Measurements from ENCODE around the gene CPT1A. TPM values are rescaled to one million over a fixed set of nuclear protein-coding genes. Genes with fewer than 3 reads are reported as not detected.

The CPT1A gene
- total and polyA plus RNA-seq, 10 of the 15 experiments (the other 5 are each of a cell fraction or from before 2014, with no cell fraction given) = 1.1 to 17.5 (median 6.0) TPM

- BruUV-seq (replicated peaks) = no TSS peak
- POLR2A ChIA-PET = no interaction called here
Observed at GRCh38 chr11:68862421-68862820, 20.7 kb upstream of the CPT1A start.

More at GRCh38 chr11:68862421-68862820, 20.7 kb upstream of the CPT1A start:
- 68% methylated on average over 6 of the region's 6 CpGs for WGBS (ENCODE audit: insufficient coverage, insufficient replicate concordance, low lambda C conversion rate, missing lambda C conversion rate)
- in situ Hi-C loops (cut with MboI) = no loop called here
- Histone ChIP-seq H3K27ac (ENCODE audit: control insufficient read depth, insufficient read depth) (no peak overlapping the region), H2AFZ (ENCODE audit: control insufficient read depth, low read depth, low read length) (no peak overlapping the region), H3K4me1 (ENCODE audit: control insufficient read depth, insufficient read depth, low read length) (no peaks in the 10 kb centered on the region), H3K9me3 (replicated peaks; ENCODE audit: control insufficient read depth, insufficient read depth, low read length) (no peaks in the 10 kb centered on the region; the same call in 2 of the 3 replicates), H3K4me3 (no peak overlapping the region), H3K4me2 (ENCODE audit: control insufficient read depth, insufficient read depth) (no peak overlapping the region), H3K79me2 (ENCODE audit: control insufficient read depth, insufficient read depth, low read length) (no peaks in the 10 kb centered on the region), H4K20me1 (ENCODE audit: control insufficient read depth, insufficient read depth) (no peaks in the 10 kb centered on the region), H3K9ac (ENCODE audit: control insufficient read depth, insufficient read depth, low read length) (no peak overlapping the region), H3K27me3 (replicated peaks in 1 of 2; ENCODE audit: control insufficient read depth in 2 of 2, insufficient read depth in 2 of 2, low read length in 1 of 2) (no peaks in the 10 kb centered on the region), H3K36me3 (ENCODE audit: control insufficient read depth in 2 of 2, insufficient read depth in 2 of 2, low read length in 1 of 2) (no peaks in the 10 kb centered on the region)
- SMC1A ChIA-PET (ENCODE audit: uncharacterized antibody, unreplicated experiment) = no interaction called here
- RAD21 ChIA-PET (ENCODE audit: unreplicated experiment) = no interaction called here
- intact Hi-C loops (cut with micrococcal nuclease; ENCODE audit: unreplicated experiment) = no loop called here
- CTCF ChIA-PET = no interaction called here
- FAIRE-seq (no peak), DNase-seq (ENCODE audit: low read depth, low spot score) (no peak), ATAC-seq (no peak)
- TF ChIP-seq BHLHE40 (IDR thresholded peaks at IDR 0.05; ENCODE audit: borderline replicate concordance in 1 of 2, low read depth in 2 of 2, low read length in 1 of 2) = no peak
- no peak for TF ChIP-seq POLR2AphosphoS2 (IDR thresholded peaks at IDR 0.05; ENCODE audit: low read depth, low read length)
- TF ChIP-seq SP1 (IDR thresholded peaks at IDR 0.05; ENCODE audit: low read depth, low read length) = no peak
- no peak for TF ChIP-seq NFIC (IDR thresholded peaks at IDR 0.05; ENCODE audit: low read depth, low read length)
- no peak for TF ChIP-seq SMAD5 (IDR thresholded peaks at IDR 0.05; ENCODE audit: low read depth)
- TF ChIP-seq, protein P1, sequence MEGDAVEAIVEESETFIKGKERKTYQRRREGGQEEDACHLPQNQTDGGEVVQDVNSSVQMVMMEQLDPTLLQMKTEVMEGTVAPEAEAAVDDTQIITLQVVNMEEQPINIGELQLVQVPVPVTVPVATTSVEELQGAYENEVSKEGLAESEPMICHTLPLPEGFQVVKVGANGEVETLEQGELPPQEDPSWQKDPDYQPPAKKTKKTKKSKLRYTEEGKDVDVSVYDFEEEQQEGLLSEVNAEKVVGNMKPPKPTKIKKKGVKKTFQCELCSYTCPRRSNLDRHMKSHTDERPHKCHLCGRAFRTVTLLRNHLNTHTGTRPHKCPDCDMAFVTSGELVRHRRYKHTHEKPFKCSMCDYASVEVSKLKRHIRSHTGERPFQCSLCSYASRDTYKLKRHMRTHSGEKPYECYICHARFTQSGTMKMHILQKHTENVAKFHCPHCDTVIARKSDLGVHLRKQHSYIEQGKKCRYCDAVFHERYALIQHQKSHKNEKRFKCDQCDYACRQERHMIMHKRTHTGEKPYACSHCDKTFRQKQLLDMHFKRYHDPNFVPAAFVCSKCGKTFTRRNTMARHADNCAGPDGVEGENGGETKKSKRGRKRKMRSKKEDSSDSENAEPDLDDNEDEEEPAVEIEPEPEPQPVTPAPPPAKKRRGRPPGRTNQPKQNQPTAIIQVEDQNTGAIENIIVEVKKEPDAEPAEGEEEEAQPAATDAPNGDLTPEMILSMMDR (IDR thresholded peaks at IDR 0.05 in 2 of 3, conservative IDR thresholded peaks at IDR 0.05 in 1 of 3; ENCODE audit: control insufficient read depth in 2 of 3, extremely low read depth in 1 of 3, insufficient read depth in 1 of 3, low read depth in 3 of 3, low read length in 3 of 3) = no peak
- no peak for TF ChIP-seq TAF1 (IDR thresholded peaks at IDR 0.05; ENCODE audit: borderline replicate concordance, low read depth, low read length)
- TF ChIP-seq BMI1 (IDR thresholded peaks at IDR 0.05; ENCODE audit: borderline replicate concordance) = no peak
- TF ChIP-seq SREBF1 (IDR thresholded peaks at IDR 0.05; ENCODE audit: low read length) = no peak
- no peak for TF ChIP-seq ZNF217 (IDR thresholded peaks at IDR 0.05)
- TF ChIP-seq CEBPZ (IDR thresholded peaks at IDR 0.05; ENCODE audit: low read depth, low read length) = no peak
